ENCODE data around the gene INSYN2B.

DNA sequence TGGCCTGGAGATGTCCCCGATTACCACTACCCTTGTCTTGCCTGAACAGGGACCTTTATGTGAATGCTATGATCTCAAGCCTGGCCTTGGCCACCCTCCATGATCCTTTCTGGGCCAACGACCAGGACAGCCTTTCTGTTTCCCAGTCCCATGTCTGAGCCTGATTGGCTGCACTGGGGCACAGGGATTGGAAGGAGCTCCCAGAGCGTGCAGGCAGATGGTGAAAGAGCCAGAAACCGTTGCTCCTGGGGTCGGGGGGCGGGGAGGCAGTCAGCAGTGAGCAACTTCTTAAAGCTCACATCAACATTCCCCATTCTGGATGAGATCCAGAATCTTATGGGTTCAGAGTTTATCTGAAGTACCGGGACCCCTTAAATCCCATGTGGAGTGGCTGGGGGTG lies 84.4 kb downstream of the INSYN2B start:
- TF ChIP-seq SP1 (CRISPR knock-in tag; conservative IDR thresholded peaks at IDR 0.05) (no peak), E2F5 (CRISPR knock-in tag; IDR thresholded peaks at IDR 0.05) (no peak), CBFB (CRISPR knock-in tag; IDR thresholded peaks at IDR 0.05; ENCODE audit: low read depth) (no peak), TEAD4 (CRISPR knock-in tag; IDR thresholded peaks at IDR 0.05) (no peak), ZNF121 (CRISPR knock-in tag; IDR thresholded peaks at IDR 0.05) (no peak), ETV6 (CRISPR knock-in tag; IDR thresholded peaks at IDR 0.05) (no peak), CREB1 (CRISPR knock-in tag; IDR thresholded peaks at IDR 0.05) (no peak), NR1H2 (CRISPR knock-in tag; IDR thresholded peaks at IDR 0.05) (no peak)
- TF ChIP-seq, protein P1, sequence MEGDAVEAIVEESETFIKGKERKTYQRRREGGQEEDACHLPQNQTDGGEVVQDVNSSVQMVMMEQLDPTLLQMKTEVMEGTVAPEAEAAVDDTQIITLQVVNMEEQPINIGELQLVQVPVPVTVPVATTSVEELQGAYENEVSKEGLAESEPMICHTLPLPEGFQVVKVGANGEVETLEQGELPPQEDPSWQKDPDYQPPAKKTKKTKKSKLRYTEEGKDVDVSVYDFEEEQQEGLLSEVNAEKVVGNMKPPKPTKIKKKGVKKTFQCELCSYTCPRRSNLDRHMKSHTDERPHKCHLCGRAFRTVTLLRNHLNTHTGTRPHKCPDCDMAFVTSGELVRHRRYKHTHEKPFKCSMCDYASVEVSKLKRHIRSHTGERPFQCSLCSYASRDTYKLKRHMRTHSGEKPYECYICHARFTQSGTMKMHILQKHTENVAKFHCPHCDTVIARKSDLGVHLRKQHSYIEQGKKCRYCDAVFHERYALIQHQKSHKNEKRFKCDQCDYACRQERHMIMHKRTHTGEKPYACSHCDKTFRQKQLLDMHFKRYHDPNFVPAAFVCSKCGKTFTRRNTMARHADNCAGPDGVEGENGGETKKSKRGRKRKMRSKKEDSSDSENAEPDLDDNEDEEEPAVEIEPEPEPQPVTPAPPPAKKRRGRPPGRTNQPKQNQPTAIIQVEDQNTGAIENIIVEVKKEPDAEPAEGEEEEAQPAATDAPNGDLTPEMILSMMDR (IDR thresholded peaks at IDR 0.05) = no peak
- TF ChIP-seq, protein P2, sequence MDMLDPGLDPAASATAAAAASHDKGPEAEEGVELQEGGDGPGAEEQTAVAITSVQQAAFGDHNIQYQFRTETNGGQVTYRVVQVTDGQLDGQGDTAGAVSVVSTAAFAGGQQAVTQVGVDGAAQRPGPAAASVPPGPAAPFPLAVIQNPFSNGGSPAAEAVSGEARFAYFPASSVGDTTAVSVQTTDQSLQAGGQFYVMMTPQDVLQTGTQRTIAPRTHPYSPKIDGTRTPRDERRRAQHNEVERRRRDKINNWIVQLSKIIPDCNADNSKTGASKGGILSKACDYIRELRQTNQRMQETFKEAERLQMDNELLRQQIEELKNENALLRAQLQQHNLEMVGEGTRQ (CRISPR knock-in tag; IDR thresholded peaks at IDR 0.05) = no peak
- TF ChIP-seq, protein P3, sequence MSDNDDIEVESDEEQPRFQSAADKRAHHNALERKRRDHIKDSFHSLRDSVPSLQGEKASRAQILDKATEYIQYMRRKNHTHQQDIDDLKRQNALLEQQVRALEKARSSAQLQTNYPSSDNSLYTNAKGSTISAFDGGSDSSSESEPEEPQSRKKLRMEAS (CRISPR knock-in tag; IDR thresholded peaks at IDR 0.05) = no peak
- TF ChIP-seq, protein P4, sequence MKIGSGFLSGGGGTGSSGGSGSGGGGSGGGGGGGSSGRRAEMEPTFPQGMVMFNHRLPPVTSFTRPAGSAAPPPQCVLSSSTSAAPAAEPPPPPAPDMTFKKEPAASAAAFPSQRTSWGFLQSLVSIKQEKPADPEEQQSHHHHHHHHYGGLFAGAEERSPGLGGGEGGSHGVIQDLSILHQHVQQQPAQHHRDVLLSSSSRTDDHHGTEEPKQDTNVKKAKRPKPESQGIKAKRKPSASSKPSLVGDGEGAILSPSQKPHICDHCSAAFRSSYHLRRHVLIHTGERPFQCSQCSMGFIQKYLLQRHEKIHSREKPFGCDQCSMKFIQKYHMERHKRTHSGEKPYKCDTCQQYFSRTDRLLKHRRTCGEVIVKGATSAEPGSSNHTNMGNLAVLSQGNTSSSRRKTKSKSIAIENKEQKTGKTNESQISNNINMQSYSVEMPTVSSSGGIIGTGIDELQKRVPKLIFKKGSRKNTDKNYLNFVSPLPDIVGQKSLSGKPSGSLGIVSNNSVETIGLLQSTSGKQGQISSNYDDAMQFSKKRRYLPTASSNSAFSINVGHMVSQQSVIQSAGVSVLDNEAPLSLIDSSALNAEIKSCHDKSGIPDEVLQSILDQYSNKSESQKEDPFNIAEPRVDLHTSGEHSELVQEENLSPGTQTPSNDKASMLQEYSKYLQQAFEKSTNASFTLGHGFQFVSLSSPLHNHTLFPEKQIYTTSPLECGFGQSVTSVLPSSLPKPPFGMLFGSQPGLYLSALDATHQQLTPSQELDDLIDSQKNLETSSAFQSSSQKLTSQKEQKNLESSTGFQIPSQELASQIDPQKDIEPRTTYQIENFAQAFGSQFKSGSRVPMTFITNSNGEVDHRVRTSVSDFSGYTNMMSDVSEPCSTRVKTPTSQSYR (CRISPR knock-in tag; IDR thresholded peaks at IDR 0.05) = no peak

Measured in WTC11 (cell line).